A549 (cell line): ENCODE results near the gene SMC5. TPM values are rescaled to one million over a fixed set of nuclear protein-coding genes. Genes with fewer than 3 reads are reported as not detected.

Experiments used
- ATAC-seq, 2 experiments: fragments of 200-7000 bp in 1 of 2; fragments of >200 bp in 1 of 2; cut with Nextera tagmentation in 1 of 2; cut with Tn5 transposase in 1 of 2; 3 replicates each; pipeline versions ENCODE4 v1.8.0 to v1.9.1; 2018 to 2020; ENCODE audit warnings: mild to moderate bottlenecking in 1 of 2, moderate library complexity in 1 of 2
- CTCF ChIA-PET: fragments of 300-600 bp; sonication (Branson Sonifier 250); formaldehyde crosslinking; extraction: SDS; loops from one replicate; lab custom pipeline; 2021; ENCODE audit warnings: antibody characterized with exemption, inconsistent platforms; lab: Yijun Ruan, JAX
- POLR2A ChIA-PET: fragments of 350-600 bp; formaldehyde crosslinking; extraction: SDS; loops from one replicate; lab custom pipeline; 2021; ENCODE audit warnings: antibody characterized with exemption, inconsistent platforms; lab: Yijun Ruan, JAX
- DNase-seq, 2 experiments: peaks; one replicate each; pipeline versions ENCODE4 v3.0.0 to v3.0.0-alpha.2; 2011 to 2016; ENCODE audit warnings: low read depth in 1 of 2, low spot score in 1 of 2
- FAIRE-seq: peaks from 2 replicates; lab custom pipeline; 2011; peaks lifted over from hg19 to GRCh38; lab: Jason Lieb, UNC
- H3K27ac ChIP-seq, 2 experiments: fragments of >200 bp; sonication (Bioruptor Twin); formaldehyde crosslinking; 3 replicates each; pipeline ENCODE4 v1.5.1; 2016 to 2017
- H3K4me1 ChIP-seq: fragments of >200 bp; sonication (Bioruptor Twin); formaldehyde crosslinking; 3 replicates; pipeline ENCODE4 v1.6.1; 2016
- H3K4me2 ChIP-seq: fragments of >200 bp; sonication (Bioruptor Twin); formaldehyde crosslinking; 3 replicates; pipeline ENCODE4 v1.6.1; 2016
- H3K4me3 ChIP-seq: fragments of >200 bp; sonication (Bioruptor Twin); formaldehyde crosslinking; 3 replicates; pipeline ENCODE4 v1.5.1; 2016
- H3K9me3 ChIP-seq: fragments of >200 bp; sonication (Bioruptor Twin); formaldehyde crosslinking; 3 replicates; pipeline ENCODE4 v1.6.1; 2016
- BHLHE40 ChIP-seq: IDR thresholded peaks from 2 replicates; pipeline ENCODE4 v1.6.1; 2012; ENCODE audit warnings: low read depth, low read length, inconsistent platforms
- CHD2 ChIP-seq: fragments of 150-350 bp; IDR thresholded peaks from 2 replicates; pipeline ENCODE4 v1.6.1; 2014; ENCODE audit warnings: low read length; ENCODE audit not compliant: partially characterized antibody
- CHD4 ChIP-seq: fragments of 200-600 bp; sonication (generic); IDR thresholded peaks from 2 replicates; pipeline ENCODE4 v1.6.1; 2016; ENCODE audit warnings: antibody characterized with exemption, mild to moderate bottlenecking, borderline replicate concordance
- EHF ChIP-seq: fragments of 250-450 bp; sonication (Bioruptor Pico); IDR thresholded peaks from 2 replicates; pipeline ENCODE4 v1.5.0; 2020; ENCODE audit warnings: mild to moderate bottlenecking
- FOSL2 ChIP-seq, 2 experiments: fragments of 450-650 bp in 1 of 2; fragments of >200 bp in 1 of 2; sonication (Bioruptor Twin) in 1 of 2; formaldehyde crosslinking; IDR thresholded peaks; 2 replicates each; pipeline versions ENCODE4 v1.5.0 to v1.6.1; 2016 to 2020; ENCODE audit warnings: mild to moderate bottlenecking in 1 of 2, moderate library complexity in 1 of 2
- HDAC2 ChIP-seq: fragments of 200-600 bp; sonication (generic); IDR thresholded peaks from 2 replicates; pipeline ENCODE4 v1.6.1; 2016
- HEYL ChIP-seq: fragments of 250-450 bp; sonication (Bioruptor Pico); IDR thresholded peaks from 2 replicates; pipeline ENCODE4 v1.8.0; 2021; ENCODE audit warnings: mild to moderate bottlenecking, moderate library complexity
- HOXA7 ChIP-seq: fragments of 250-450 bp; sonication (Bioruptor Pico); IDR thresholded peaks from 2 replicates; pipeline ENCODE4 v1.5.0; 2020; ENCODE audit warnings: mild to moderate bottlenecking, moderate library complexity
- HOXB13 ChIP-seq: fragments of 250-450 bp; sonication (Bioruptor Pico); IDR thresholded peaks from 2 replicates; pipeline ENCODE4 v1.5.0; 2020; ENCODE audit warnings: low read depth, mild to moderate bottlenecking, moderate library complexity
- HOXB5 ChIP-seq: fragments of 250-450 bp; sonication (Bioruptor Pico); IDR thresholded peaks from 2 replicates; pipeline ENCODE4 v1.5.0; 2020; ENCODE audit warnings: mild to moderate bottlenecking, moderate library complexity
- KDM1A ChIP-seq: fragments of 200-600 bp; sonication (generic); IDR thresholded peaks from 2 replicates; pipeline ENCODE4 v1.6.1; 2016; ENCODE audit warnings: low read depth, mild to moderate bottlenecking
- KDM5A ChIP-seq: fragments of 200-600 bp; sonication (generic); IDR thresholded peaks from 2 replicates; pipeline ENCODE4 v1.6.1; 2016; ENCODE audit warnings: antibody characterized with exemption, mild to moderate bottlenecking
- MAZ ChIP-seq: fragments of 150-350 bp; IDR thresholded peaks from 2 replicates; pipeline ENCODE4 v1.6.1; 2014; ENCODE audit warnings: antibody characterized with exemption, low read depth, low read length, borderline replicate concordance
- MYC ChIP-seq: IDR thresholded peaks from 2 replicates; pipeline ENCODE4 v1.6.1; 2012; ENCODE audit warnings: mild to moderate bottlenecking, inconsistent platforms, low read length, improper control_type of control experiment, borderline replicate concordance
- PHF8 ChIP-seq: fragments of 200-600 bp; sonication (generic); IDR thresholded peaks from 2 replicates; pipeline ENCODE4 v1.6.1; 2016; ENCODE audit warnings: low read depth, mild to moderate bottlenecking, antibody characterized with exemption, moderate library complexity, borderline replicate concordance
- RAD21 ChIP-seq, 2 experiments: fragments of >200 bp in 1 of 2; sonication (Bioruptor Twin) in 1 of 2; formaldehyde crosslinking in 1 of 2; IDR thresholded peaks in 1 of 2; conservative IDR thresholded peaks in 1 of 2; 2 replicates in 1 of 2; 3 replicates in 1 of 2; pipeline ENCODE4 v1.6.1; 2012 to 2018; ENCODE audit warnings: inconsistent platforms in 1 of 2
- RCOR1 ChIP-seq: fragments of 150-350 bp; IDR thresholded peaks from 2 replicates; pipeline ENCODE4 v1.6.1; 2014; ENCODE audit warnings: antibody characterized with exemption, low read length, low read depth
- RFX5 ChIP-seq: fragments of 450-650 bp; IDR thresholded peaks from 2 replicates; pipeline ENCODE4 v1.7.1; 2014; ENCODE audit warnings: antibody characterized with exemption, mild to moderate bottlenecking, moderate library complexity
- SREBF2 ChIP-seq: fragments of 450-650 bp; IDR thresholded peaks from 2 replicates; pipeline ENCODE4 v1.6.1; 2014; ENCODE audit warnings: mild to moderate bottlenecking, moderate library complexity
- TP53 ChIP-seq: fragments of 250-450 bp; sonication (Bioruptor Pico); IDR thresholded peaks from 2 replicates; pipeline ENCODE4 v1.5.0; 2021; ENCODE audit warnings: mild to moderate bottlenecking, moderate library complexity
- ZFP36 ChIP-seq: fragments of 450-650 bp; IDR thresholded peaks from 2 replicates; pipeline ENCODE4 v1.6.1; 2014; ENCODE audit warnings: borderline replicate concordance; ENCODE audit not compliant: partially characterized antibody
- ZNF302 ChIP-seq: fragments of 250-450 bp; sonication (Bioruptor Pico); IDR thresholded peaks from 2 replicates; pipeline ENCODE4 v1.9.0; 2021; ENCODE audit warnings: inconsistent platforms, mild to moderate bottlenecking, moderate library complexity
- ZSCAN20 ChIP-seq: fragments of 250-450 bp; sonication (Bioruptor Pico); IDR thresholded peaks from 2 replicates; pipeline ENCODE4 v1.8.0; 2022; ENCODE audit warnings: mild to moderate bottlenecking, moderate library complexity
- WGBS: methylation state at CpG from one replicate; pipeline ENCODE4 v1.1.6; 2017; ENCODE audit errors: missing lambda C conversion rate; 5-methylcytosine and 5-hydroxymethylcytosine counted together
- polyA plus RNA-seq, 4 experiments: library from polyadenylated mRNA; depleted of rRNA in 3 of 4; stranded (reverse); fragments of >200 nt; fragmentation: RNase III in 1 of 4; extraction: RNeasy Plus Mini Kit Qiagen cat#74134 plus additional on column Dnase treatment in 1 of 4; gene quantifications; 2 replicates in 3 of 4; 3 replicates in 1 of 4; pipeline ENCODE4 v1.2.3, GENCODE V29; 2011 to 2017
- TF ChIP-seq, protein P1 (sequence below): fragments of 250-450 bp; sonication (Bioruptor Pico); IDR thresholded peaks from 2 replicates; pipeline ENCODE4 v1.5.0; 2020; ENCODE audit warnings: low read depth, mild to moderate bottlenecking, moderate library complexity
- TF ChIP-seq, protein P2 (sequence below): fragments of 450-650 bp; IDR thresholded peaks from 2 replicates; pipeline ENCODE4 v1.6.1; 2014; ENCODE audit warnings: antibody characterized with exemption
- TF ChIP-seq, protein P3 (sequence below): fragments of 150-350 bp; IDR thresholded peaks from 2 replicates; pipeline ENCODE4 v1.6.1; 2014; ENCODE audit warnings: low read depth, mild to moderate bottlenecking, low read length

Gene SMC5
- polyA plus RNA-seq, 2 of the 4 experiments (the other 2 are of a cell fraction) = 17.4 to 28.0 TPM

- no peak for TF ChIP-seq BHLHE40
- TF ChIP-seq, protein P1, sequence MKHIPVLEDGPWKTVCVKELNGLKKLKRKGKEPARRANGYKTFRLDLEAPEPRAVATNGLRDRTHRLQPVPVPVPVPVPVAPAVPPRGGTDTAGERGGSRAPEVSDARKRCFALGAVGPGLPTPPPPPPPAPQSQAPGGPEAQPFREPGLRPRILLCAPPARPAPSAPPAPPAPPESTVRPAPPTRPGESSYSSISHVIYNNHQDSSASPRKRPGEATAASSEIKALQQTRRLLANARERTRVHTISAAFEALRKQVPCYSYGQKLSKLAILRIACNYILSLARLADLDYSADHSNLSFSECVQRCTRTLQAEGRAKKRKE (CRISPR knock-in tag) = no peak
Observed at GRCh38 chr9:70283848-70284247, 25.1 kb downstream of the SMC5 start (continued).

- H3K27ac ChIP-seq = no peak overlapping the region
- FAIRE-seq = peak; percentile 43
Observed at GRCh38 chr9:70285246-70285645, 26.5 kb downstream of the SMC5 start.

GRCh38 chr9:70285981-70286598 lies 27.3 kb downstream of the SMC5 start:
- no peak for TF ChIP-seq CHD4
- TF ChIP-seq CHD2 = no peak
- no peak for TF ChIP-seq KDM5A
- TF ChIP-seq SREBF2 = no peak
- no peak for TF ChIP-seq RCOR1
- no peak for TF ChIP-seq HDAC2
- no peak for TF ChIP-seq HEYL (CRISPR knock-in tag)
- TF ChIP-seq FOSL2 (IDR thresholded peaks at IDR 0.05) = no peak
- no peak for TF ChIP-seq FOSL2 (CRISPR knock-in tag; IDR thresholded peaks at IDR 0.05)
- H3K9me3 ChIP-seq = no peaks in the 10 kb centered on the region; the same call in 2 of the 3 replicates
- ChIA-PET POLR2A (no interaction called here), CTCF (interaction anchor here (1.7 kb wide), 1 partner anchor 13 kb away, joined by 4 read pairs; no protein-coding TSS in a partner anchor)
- H3K4me1 ChIP-seq = no peaks in the 10 kb centered on the region
- H3K27ac ChIP-seq = no peak overlapping the region
- DNase-seq (no peak), FAIRE-seq (no peak), ATAC-seq (no peak)
- no peak overlapping the region for H3K4me2 ChIP-seq
- 91% methylated on average over 4 of the region's 4 CpGs for WGBS
- H3K4me3 ChIP-seq = no peak overlapping the region

More at GRCh38 chr9:70285246-70285645, 26.5 kb downstream of the SMC5 start:
- POLR2A ChIA-PET = no interaction called here
- no peaks in the 10 kb centered on the region for H3K4me1 ChIP-seq
- H3K4me2 ChIP-seq = no peak overlapping the region
- H3K9me3 ChIP-seq = no peaks in the 10 kb centered on the region
- TF ChIP-seq BHLHE40 = no peak
- no peak for TF ChIP-seq KDM5A
- no peak overlapping the region for H3K4me3 ChIP-seq
- CTCF ChIA-PET = interaction anchor here (1.3 kb wide), 1 partner anchor 28 kb away, joined by 3 read pairs; no protein-coding TSS in a partner anchor
- DNase-seq (no peak), ATAC-seq (no peak)
- WGBS = 94% methylated on average over 3 of the region's 3 CpGs

- ChIA-PET POLR2A (no interaction called here), CTCF (no interaction called here)
- FAIRE-seq = no peak
- no peak for DNase-seq
- WGBS = 92% methylated on average over 3 of the region's 3 CpGs
- no peak for TF ChIP-seq HOXA7 (CRISPR knock-in tag)
- no peak for TF ChIP-seq TP53
- TF ChIP-seq ZFP36 = no peak
- ATAC-seq = no peak
- Histone ChIP-seq H3K27ac (no peak overlapping the region), H3K4me1 (no peaks in the 10 kb centered on the region), H3K9me3 (peaks cover 12% of the 10 kb centered on the region), H3K4me3 (no peak overlapping the region), H3K4me2 (no peak overlapping the region)
Observed at GRCh38 chr9:70290626-70291025, 31.8 kb downstream of the SMC5 start.

- TF ChIP-seq, protein P2, sequence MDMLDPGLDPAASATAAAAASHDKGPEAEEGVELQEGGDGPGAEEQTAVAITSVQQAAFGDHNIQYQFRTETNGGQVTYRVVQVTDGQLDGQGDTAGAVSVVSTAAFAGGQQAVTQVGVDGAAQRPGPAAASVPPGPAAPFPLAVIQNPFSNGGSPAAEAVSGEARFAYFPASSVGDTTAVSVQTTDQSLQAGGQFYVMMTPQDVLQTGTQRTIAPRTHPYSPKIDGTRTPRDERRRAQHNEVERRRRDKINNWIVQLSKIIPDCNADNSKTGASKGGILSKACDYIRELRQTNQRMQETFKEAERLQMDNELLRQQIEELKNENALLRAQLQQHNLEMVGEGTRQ = no peak
- no peak for TF ChIP-seq RFX5
- TF ChIP-seq PHF8 = no peak
- no peak for TF ChIP-seq SREBF2
- TF ChIP-seq MAZ = no peak
- no peak for TF ChIP-seq HOXA7 (CRISPR knock-in tag)
- no peak for TF ChIP-seq MYC
- TF ChIP-seq EHF (CRISPR knock-in tag) = no peak
- TF ChIP-seq ZNF302 (CRISPR knock-in tag) = no peak
- TF ChIP-seq RAD21 (conservative IDR thresholded peaks at IDR 0.05 in 1 of 2, IDR thresholded peaks at IDR 0.05 in 1 of 2) = no peak
- no peak for TF ChIP-seq HEYL (CRISPR knock-in tag)
- TF ChIP-seq KDM1A = no peak
- TF ChIP-seq, protein P3, sequence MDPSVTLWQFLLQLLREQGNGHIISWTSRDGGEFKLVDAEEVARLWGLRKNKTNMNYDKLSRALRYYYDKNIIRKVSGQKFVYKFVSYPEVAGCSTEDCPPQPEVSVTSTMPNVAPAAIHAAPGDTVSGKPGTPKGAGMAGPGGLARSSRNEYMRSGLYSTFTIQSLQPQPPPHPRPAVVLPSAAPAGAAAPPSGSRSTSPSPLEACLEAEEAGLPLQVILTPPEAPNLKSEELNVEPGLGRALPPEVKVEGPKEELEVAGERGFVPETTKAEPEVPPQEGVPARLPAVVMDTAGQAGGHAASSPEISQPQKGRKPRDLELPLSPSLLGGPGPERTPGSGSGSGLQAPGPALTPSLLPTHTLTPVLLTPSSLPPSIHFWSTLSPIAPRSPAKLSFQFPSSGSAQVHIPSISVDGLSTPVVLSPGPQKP = no peak
- no peak for TF ChIP-seq ZSCAN20
- no peak for TF ChIP-seq HOXB13 (CRISPR knock-in tag)
- TF ChIP-seq HOXB5 (CRISPR knock-in tag) = no peak
- ATAC-seq (no peak), DNase-seq (no peak), FAIRE-seq (peak; percentile 61)
- H3K27ac ChIP-seq = no peak overlapping the region
- no peaks in the 10 kb centered on the region for H3K4me1 ChIP-seq
- ChIA-PET POLR2A (no interaction called here), CTCF (no interaction called here)
- H3K9me3 ChIP-seq = peaks cover 12% of the 10 kb centered on the region
- no peak overlapping the region for H3K4me3 ChIP-seq
- WGBS = 86% methylated on average over 1 of the region's 1 CpG
- no peak overlapping the region for H3K4me2 ChIP-seq
Observed at GRCh38 chr9:70291446-70291845, 32.7 kb downstream of the SMC5 start.
